Measurements from ENCODE around the gene VPS33A. TPM values are rescaled to one million over a fixed set of nuclear protein-coding genes. Genes with fewer than 3 reads are reported as not detected.

VPS33A gene
- total and polyA plus RNA-seq, 2 of the 8 experiments (the other 6 are each of a cell fraction or from before 2014, with no cell fraction given) = 16.4 to 41.8 TPM

DNA sequence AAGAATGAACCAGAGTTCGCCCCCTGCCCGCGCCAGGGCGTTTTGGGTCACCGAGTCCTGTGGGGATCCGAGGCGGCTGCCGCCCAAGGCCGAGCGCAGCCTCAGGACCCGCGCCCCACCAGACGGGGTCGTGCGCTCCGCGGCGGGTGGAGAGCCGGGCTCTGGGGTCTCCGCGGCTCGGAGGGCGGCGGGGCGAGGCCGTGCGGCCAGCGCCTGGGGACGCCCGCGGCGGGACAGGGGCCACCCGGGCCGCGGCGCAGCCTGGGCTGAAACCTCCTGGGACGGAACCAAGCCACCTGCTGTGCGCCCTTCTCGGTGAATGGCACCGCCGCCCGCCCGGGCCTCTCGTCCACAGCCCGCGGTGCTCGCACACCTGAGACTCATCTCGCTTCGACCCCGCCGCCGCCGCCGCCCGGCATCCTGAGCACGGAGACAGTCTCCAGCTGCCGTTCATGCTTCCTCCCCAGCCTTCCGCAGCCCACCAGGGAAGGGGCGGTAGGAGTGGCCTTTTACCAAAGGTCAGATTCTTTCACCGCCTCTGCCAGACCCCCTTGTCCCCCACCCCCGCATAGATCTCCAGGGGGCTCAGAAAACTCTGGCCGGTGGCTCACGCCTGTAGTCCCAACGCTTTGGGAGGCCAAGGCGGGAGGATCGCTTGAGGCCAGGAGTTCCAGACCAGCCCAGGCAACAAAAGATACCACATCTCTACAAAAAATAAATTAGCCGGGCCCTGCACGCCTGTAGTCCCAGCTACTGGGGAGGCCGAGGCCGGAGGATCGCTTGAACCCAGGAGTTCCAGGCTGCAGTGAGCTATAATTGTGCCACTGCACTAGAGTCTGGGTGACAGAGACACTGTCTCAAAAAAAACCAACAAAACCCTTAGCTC, 61.9 kb downstream of the VPS33A start:
- H2BK120ac ChIP-seq (replicated peaks; ENCODE audit: low read depth, low read length) = no peak overlapping the region
- H3K79me1 ChIP-seq (ENCODE audit: low read depth, low read length) = no peaks in the 10 kb centered on the region
- H4K8ac ChIP-seq (ENCODE audit: extremely low read depth, insufficient read depth, low read length) = no peak overlapping the region; the same call in 1 of the 2 replicates
- no peak overlapping the region for H3K14ac ChIP-seq (ENCODE audit: insufficient read length)
- WGBS, 2 experiments (ENCODE audit: extremely low coverage in 1 of 2, insufficient coverage in 1 of 2, insufficient read length in 1 of 2, insufficient replicate concordance in 2 of 2, low coverage in 1 of 2, low lambda C conversion rate in 2 of 2, missing lambda C conversion rate in 1 of 2) = 22% methylated on average over 45 of the region's 71 CpGs; no CpG with 5 or more reads in 1 of the 2 experiments
- H3K56ac ChIP-seq (replicated peaks; ENCODE audit: insufficient read length, low read depth, low read length) = no peak overlapping the region
- peak in 1 of 2 experiments; percentile 63 for DNase-seq (ENCODE audit: low read depth in 1 of 2, low spot score in 2 of 2)
- no peaks in the 10 kb centered on the region for H3K9me3 ChIP-seq (ENCODE audit: insufficient read depth in 2 of 2, low read depth in 1 of 2, low read length in 1 of 2)
- FAIRE-seq = no peak
- peaks cover 9 to 44% (median 27%) of the 10 kb centered on the region in 4 experiments; a peak in 6 of 7 replicates for H3K27me3 ChIP-seq (replicated peaks in 1 of 4; ENCODE audit: control insufficient read depth in 3 of 4, extremely low read depth in 1 of 4, insufficient read depth in 3 of 4, low read length in 3 of 4)
- H3K9ac ChIP-seq (replicated peaks in 1 of 4; ENCODE audit: extremely low read depth in 1 of 4, low read depth in 3 of 4, low read length in 3 of 4) = no peak overlapping the region
- peaks cover 4 to 23% (median 17%) of the 10 kb centered on the region in 4 experiments; a peak in 7 of 8 replicates for H3K36me3 ChIP-seq (ENCODE audit: control insufficient read depth in 2 of 4, insufficient read depth in 4 of 4, low read length in 3 of 4)
- no peak overlapping the region for H2BK20ac ChIP-seq (ENCODE audit: low read length)
- H2BK5ac ChIP-seq (ENCODE audit: low read depth, low read length) = no peak overlapping the region
- no peak overlapping the region for H2BK15ac ChIP-seq (ENCODE audit: low read length)
- peak overlapping the region; percentile 60 to 98 for H3K4me2 ChIP-seq (ENCODE audit: insufficient read depth in 1 of 2, low read depth in 2 of 2, low read length in 2 of 2)
- peak overlapping the region; percentile 29 to 74 (median 54) for H3K4me3 ChIP-seq (ENCODE audit: extremely low read depth in 1 of 4, insufficient read depth in 2 of 4, low read depth in 3 of 4, low read length in 4 of 4)
- no peak overlapping the region; the same call in 1 of the 2 replicates for H2AFZ ChIP-seq (ENCODE audit: low read length)
- no peak overlapping the region for H2AK5ac ChIP-seq (ENCODE audit: low read depth, low read length)
- H4K20me1 ChIP-seq (replicated peaks in 1 of 2; ENCODE audit: control insufficient read depth in 1 of 2, insufficient read depth in 2 of 2, low read length in 2 of 2) = peaks cover 12 to 19% of the 10 kb centered on the region in 2 experiments
- no peak overlapping the region for H4K91ac ChIP-seq (replicated peaks; ENCODE audit: insufficient read length, low read length)
- H3K18ac ChIP-seq (ENCODE audit: extremely low read depth, low read length) = no peak overlapping the region
- H3K23me2 ChIP-seq (ENCODE audit: low read depth, low read length) = peaks cover 9% of the 10 kb centered on the region; the same call in 1 of the 2 replicates
- no peak overlapping the region for H2BK12ac ChIP-seq (ENCODE audit: low read depth, low read length)
- no peak overlapping the region for H3K4ac ChIP-seq (replicated peaks; ENCODE audit: insufficient read length, low read depth, low read length)
- H3K79me2 ChIP-seq (ENCODE audit: control insufficient read depth in 1 of 2, insufficient read depth in 2 of 2, low read length in 2 of 2) = no peaks in the 10 kb centered on the region
- ChIA-PET CTCF (ENCODE audit: partially characterized antibody) (interaction anchor here (0.8 to 4.1 kb wide), 6 partner anchors 10 to 73 kb away, joined by 3 to 21 read pairs (median 9); no protein-coding TSS in a partner anchor), POLR2A (ENCODE audit: partially characterized antibody) (interaction anchor here (0.6 to 17.6 kb wide), 4 partner anchors 11 to 76 kb away, joined by 3 to 230 read pairs (median 5); partner anchors contain the start of gene DIABLO)
- peaks cover 0 to 10% (median 3%) of the 10 kb centered on the region in 4 experiments; a peak in 5 of 7 replicates for H3K4me1 ChIP-seq (replicated peaks in 1 of 4; ENCODE audit: control insufficient read depth in 3 of 4, insufficient read depth in 4 of 4, low read length in 3 of 4)
- H3K23ac ChIP-seq (ENCODE audit: insufficient read length) = no peak overlapping the region
- no peak overlapping the region for H4K5ac ChIP-seq (ENCODE audit: insufficient read length, low read depth, low read length)
- no peak overlapping the region for H3K27ac ChIP-seq (ENCODE audit: low read depth, low read length)
- TF ChIP-seq CREB1 (IDR thresholded peaks at IDR 0.05) (no peak), TAF7 (optimal IDR thresholded peaks at IDR 0.05; ENCODE audit: borderline replicate concordance, low read depth, low read length) (no peak), EZH2 (IDR thresholded peaks at IDR 0.05; ENCODE audit: low read depth, low read length, severe bottlenecking) (peak; percentile 66), CHD2 (IDR thresholded peaks at IDR 0.05; ENCODE audit: low read length) (no peak), CEBPB (IDR thresholded peaks at IDR 0.05; ENCODE audit: low read depth, low read length) (no peak)
